Measurements from ENCODE around the gene RC3H1.

GRCh38 chr1:174051956-174052355 lies 29.8 kb upstream of the RC3H1 start:
- TF ChIP-seq CTCF (IDR thresholded peaks at IDR 0.05; ENCODE audit: low read depth, low read length) (no peak), MAX (IDR thresholded peaks at IDR 0.05; ENCODE audit: low read depth, low read length) (no peak), POLR2A (IDR thresholded peaks at IDR 0.05; ENCODE audit: extremely low read depth, insufficient read length) (no peak), MYC (IDR thresholded peaks at IDR 0.05; ENCODE audit: low read depth, low read length) (no peak)

All from NB4 (cell line).